CD14-positive monocyte (primary cell): ENCODE data around the gene IGF1R. TPM values are rescaled to one million over a fixed set of nuclear protein-coding genes. Genes with fewer than 3 reads are reported as not detected.

Experiments used
- DNase-seq, 3 donors: peaks; one replicate each; pipeline ENCODE4 v3.0.0-alpha.2; 2011 to 2022
- H2AFZ ChIP-seq: 2 replicates; pipeline ENCODE4 v1.6.0; 2012; ENCODE audit warnings: mild to moderate bottlenecking, low read depth, low read length, inconsistent platforms; ENCODE audit not compliant: insufficient read depth, poor library complexity, severe bottlenecking
- H3K27ac ChIP-seq, 2 donors: 1 replicate in 1 of 2; 2 replicates in 1 of 2; pipeline ENCODE4 v1.5.1; 2012 to 2013; ENCODE audit warnings: low read length in 2 of 2, control low read depth in 1 of 2, inconsistent platforms in 1 of 2, low read depth in 1 of 2, mild to moderate bottlenecking in 1 of 2
- H3K27me3 ChIP-seq, 2 donors: one replicate each; pipeline versions ENCODE4 v1.6.0 to v1.6.1; 2011 to 2013; ENCODE audit warnings: low read length in 2 of 2; ENCODE audit not compliant: control insufficient read depth in 2 of 2, insufficient read depth in 2 of 2
- H3K36me3 ChIP-seq, 2 donors: replicated peaks in 1 of 2; 1 replicate in 1 of 2; 2 replicates in 1 of 2; pipeline versions ENCODE4 v1.5.1 to v1.6.1; 2012 to 2013; ENCODE audit warnings: low read length in 2 of 2, control low read depth in 1 of 2, inconsistent platforms in 1 of 2, mild to moderate bottlenecking in 1 of 2; ENCODE audit not compliant: insufficient read depth in 2 of 2, control insufficient read depth in 1 of 2
- H3K4me1 ChIP-seq, 2 donors: 1 replicate in 1 of 2; 2 replicates in 1 of 2; pipeline versions ENCODE4 v1.5.1 to v1.6.1; 2012 to 2013; ENCODE audit warnings: low read length in 2 of 2, control low read depth in 1 of 2, inconsistent platforms in 1 of 2, mild to moderate bottlenecking in 1 of 2, moderate library complexity in 1 of 2; ENCODE audit not compliant: insufficient read depth in 2 of 2, control insufficient read depth in 1 of 2
- H3K4me2 ChIP-seq: replicated peaks from 2 replicates; pipeline ENCODE3; 2012; ENCODE audit warnings: low read length, moderate library complexity, mild to moderate bottlenecking; ENCODE audit not compliant: poor library complexity, severe bottlenecking; ENCODE audit errors: extremely low read depth
- H3K4me3 ChIP-seq, 3 experiments: fragments of 200-600 bp in 1 of 3; sonication (generic) in 1 of 3; replicated peaks in 1 of 3; 1 replicate in 2 of 3; 2 replicates in 1 of 3; pipeline ENCODE4 v1.5.1; 2011 to 2013; ENCODE audit warnings: low read length in 3 of 3, mild to moderate bottlenecking in 3 of 3, control low read depth in 2 of 3, low read depth in 2 of 3, inconsistent platforms in 1 of 3, moderate library complexity in 1 of 3
- H3K79me2 ChIP-seq: 2 replicates; pipeline ENCODE4 v1.6.0; 2012; ENCODE audit warnings: mild to moderate bottlenecking, control low read depth, inconsistent platforms, low read length, moderate library complexity; ENCODE audit not compliant: insufficient read depth
- H3K9ac ChIP-seq: 2 replicates; pipeline ENCODE4 v1.6.0; 2017; ENCODE audit warnings: low read length, mild to moderate bottlenecking; ENCODE audit not compliant: insufficient read depth, poor library complexity, severe bottlenecking
- H3K9me3 ChIP-seq, 2 donors: replicated peaks in 1 of 2; 1 replicate in 1 of 2; 2 replicates in 1 of 2; pipeline versions ENCODE4 v1.5.1 to v1.6.1; 2012 to 2013; ENCODE audit warnings: low read length in 2 of 2, control low read depth in 1 of 2; ENCODE audit not compliant: control insufficient read depth in 1 of 2, insufficient read depth in 1 of 2
- H4K20me1 ChIP-seq: 2 replicates; pipeline ENCODE4 v1.6.0; 2012; ENCODE audit warnings: mild to moderate bottlenecking, low read length, control low read depth, moderate library complexity; ENCODE audit not compliant: insufficient read depth
- H3K27ac Mint-ChIP-seq, 7 donors: one replicate each; pipeline ENCODE4 v1.8.0; 2020; ENCODE audit warnings: mild to moderate bottlenecking in 7 of 7, mixed read lengths in 7 of 7, moderate library complexity in 6 of 7, inconsistent platforms in 2 of 7
- H3K27me3 Mint-ChIP-seq, 3 donors: one replicate each; pipeline ENCODE4 v1.8.0; 2021 to 2022; ENCODE audit warnings: low read depth in 3 of 3, mild to moderate bottlenecking in 3 of 3, mixed read lengths in 3 of 3, moderate library complexity in 3 of 3, inconsistent platforms in 1 of 3
- H3K36me3 Mint-ChIP-seq, 2 donors: one replicate each; pipeline ENCODE4 v1.8.0; 2020; ENCODE audit warnings: mixed read lengths in 2 of 2, inconsistent platforms in 1 of 2, mild to moderate bottlenecking in 1 of 2
- H3K4me1 Mint-ChIP-seq: one replicate; pipeline ENCODE4 v1.8.0; 2020; ENCODE audit warnings: mild to moderate bottlenecking, mixed read lengths
- H3K4me3 Mint-ChIP-seq, 2 donors: one replicate each; pipeline ENCODE4 v1.8.0; 2020; ENCODE audit warnings: mild to moderate bottlenecking in 2 of 2, mixed read lengths in 2 of 2, moderate library complexity in 1 of 2
- H3K9me3 Mint-ChIP-seq, 7 donors: one replicate each; pipeline ENCODE4 v1.8.0; 2020 to 2022; ENCODE audit warnings: mixed read lengths in 7 of 7, mild to moderate bottlenecking in 6 of 7, moderate library complexity in 6 of 7, inconsistent platforms in 2 of 7
- WGBS: methylation state at CpG from one replicate; pipeline ENCODE4 v1.1.5; 2013; ENCODE audit warnings: missing lambda C conversion rate; ENCODE audit not compliant: insufficient coverage; 5-methylcytosine and 5-hydroxymethylcytosine counted together
- intact Hi-C, 2 donors: fragments of 100-400 bp; cut with micrococcal nuclease; formaldehyde crosslinking; loops; one replicate each; pipeline versions ENCODE4 v1.15.0 to v1.15.1; 2023
- polyA plus RNA-seq, 3 donors: library from polyadenylated mRNA; depleted of rRNA in 1 of 3; unstranded in 2 of 3; stranded (reverse) in 1 of 3; fragments of 300-500 nt in 2 of 3; fragments of >200 nt in 1 of 3; fragmentation: Illumina TruSeq in 2 of 3; gene quantifications; 1 replicate in 2 of 3; 2 replicates in 1 of 3; pipeline ENCODE4 v1.2.3, GENCODE V29; 2012 to 2021
- TF ChIP-seq, protein P1 (sequence below): fragments of 200-600 bp; IDR thresholded peaks from one replicate; pipeline ENCODE4 v1.8.0; 2022; ENCODE audit warnings: antibody characterized with exemption, mild to moderate bottlenecking

IGF1R gene
- polyA plus RNA-seq, 3 donors: 0.35 to 4.9 (median 0.67) TPM

DNA sequence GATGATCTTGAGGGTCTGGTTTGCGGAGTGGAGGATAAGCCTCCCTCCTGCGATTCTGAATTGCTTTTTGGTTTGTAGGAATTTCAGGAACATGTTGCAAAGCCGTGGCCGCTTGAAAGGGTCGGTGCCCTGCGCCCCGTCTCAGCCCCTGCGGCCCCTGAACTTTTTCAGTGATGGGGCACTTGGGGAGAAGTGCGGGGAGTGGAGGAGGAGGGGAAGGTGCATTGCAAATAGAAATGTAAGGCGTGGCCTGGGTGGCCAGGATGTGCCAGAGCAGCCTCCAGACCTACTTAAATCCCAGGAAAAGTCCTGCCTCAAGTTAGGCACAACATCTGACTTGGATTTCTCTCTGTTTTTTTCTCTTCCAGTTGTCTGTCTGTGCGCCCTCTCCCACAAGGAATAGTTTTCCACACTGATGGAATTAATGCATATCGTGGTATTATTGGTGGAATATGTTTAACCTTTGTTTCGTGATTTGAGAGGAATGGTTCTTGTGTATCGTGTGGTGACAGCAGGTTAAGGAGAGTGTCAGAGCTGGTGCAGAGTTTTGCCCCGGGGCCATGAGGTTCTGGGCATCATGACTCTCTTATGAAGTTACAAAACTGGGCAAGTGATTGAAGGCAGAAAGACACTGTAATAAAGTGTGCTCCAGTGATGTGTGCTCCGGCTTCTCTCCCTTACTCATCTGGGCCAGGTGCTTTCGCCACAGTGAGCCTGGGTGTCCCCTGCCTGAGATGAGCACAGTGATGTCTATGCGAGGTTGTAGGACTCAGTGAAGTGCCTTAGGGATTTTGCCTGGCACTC lies 205.5 kb downstream of the IGF1R start:
- 85% methylated on average over 13 of the region's 18 CpGs for WGBS
- Histone ChIP-seq H2AFZ (peak overlapping the region; percentile 83), H3K9ac (no peak overlapping the region), H3K36me3 (no peaks in the 10 kb centered on the region), H3K4me2 (peak overlapping the region; percentile 98), H3K4me3 (peak overlapping the region in 1 of 3 experiments; percentile 86), H3K4me1 (peaks cover 35 to 49% of the 10 kb centered on the region in 2 donors), H3K27me3 (no peaks in the 10 kb centered on the region), H3K27ac (peak overlapping the region in 1 of 2 donors; percentile 78), H3K79me2 (peaks cover 74% of the 10 kb centered on the region), H3K9me3 (no peaks in the 10 kb centered on the region), H4K20me1 (peaks cover 17% of the 10 kb centered on the region)
- peak overlapping the region; percentile 17 to 91 (median 86) for H3K27ac Mint-ChIP-seq
- peaks cover 48% of the 10 kb centered on the region for H3K4me1 Mint-ChIP-seq
- peaks cover 0 to 1% (median 0%) of the 10 kb centered on the region in 7 donors for H3K9me3 Mint-ChIP-seq
- DNase-seq: no peak
- no peaks in the 10 kb centered on the region for H3K36me3 Mint-ChIP-seq
- TF ChIP-seq, protein P1, sequence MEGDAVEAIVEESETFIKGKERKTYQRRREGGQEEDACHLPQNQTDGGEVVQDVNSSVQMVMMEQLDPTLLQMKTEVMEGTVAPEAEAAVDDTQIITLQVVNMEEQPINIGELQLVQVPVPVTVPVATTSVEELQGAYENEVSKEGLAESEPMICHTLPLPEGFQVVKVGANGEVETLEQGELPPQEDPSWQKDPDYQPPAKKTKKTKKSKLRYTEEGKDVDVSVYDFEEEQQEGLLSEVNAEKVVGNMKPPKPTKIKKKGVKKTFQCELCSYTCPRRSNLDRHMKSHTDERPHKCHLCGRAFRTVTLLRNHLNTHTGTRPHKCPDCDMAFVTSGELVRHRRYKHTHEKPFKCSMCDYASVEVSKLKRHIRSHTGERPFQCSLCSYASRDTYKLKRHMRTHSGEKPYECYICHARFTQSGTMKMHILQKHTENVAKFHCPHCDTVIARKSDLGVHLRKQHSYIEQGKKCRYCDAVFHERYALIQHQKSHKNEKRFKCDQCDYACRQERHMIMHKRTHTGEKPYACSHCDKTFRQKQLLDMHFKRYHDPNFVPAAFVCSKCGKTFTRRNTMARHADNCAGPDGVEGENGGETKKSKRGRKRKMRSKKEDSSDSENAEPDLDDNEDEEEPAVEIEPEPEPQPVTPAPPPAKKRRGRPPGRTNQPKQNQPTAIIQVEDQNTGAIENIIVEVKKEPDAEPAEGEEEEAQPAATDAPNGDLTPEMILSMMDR: no peak
- peak overlapping the region in 1 of 2 donors; percentile 99 for H3K4me3 Mint-ChIP-seq
- H3K27me3 Mint-ChIP-seq: no peaks in the 10 kb centered on the region
- intact Hi-C loops: loop anchor here (1.0 kb wide), 1 partner anchor 206 kb away; the partner anchor contains the start of gene IGF1R (in 2 of the 2)

DNA sequence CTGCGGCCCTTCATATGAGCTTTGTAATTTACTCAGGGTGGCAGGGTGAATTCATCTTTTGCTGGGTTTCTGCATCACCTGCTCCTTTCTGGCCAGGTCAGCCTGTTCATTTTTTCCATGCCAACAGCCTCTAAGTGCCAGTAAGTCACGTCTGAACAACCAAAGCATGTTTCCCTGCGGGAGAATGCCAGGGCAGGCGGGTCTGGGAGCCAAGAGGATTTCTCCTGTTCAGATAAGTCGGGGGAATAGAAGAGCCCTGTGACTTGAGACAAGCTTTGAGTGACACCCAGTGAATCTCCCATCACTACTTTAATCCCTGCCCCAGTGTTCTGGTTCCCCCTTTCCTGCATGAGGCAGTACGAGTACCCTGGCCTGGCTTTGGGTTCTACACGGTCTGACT lies 206.2 kb downstream of the IGF1R start:
- DNase-seq: no peak
- no peak overlapping the region for H3K9ac ChIP-seq
- no peak overlapping the region for H3K4me3 Mint-ChIP-seq

More for the DNA sequence above, 206.2 kb downstream of the IGF1R start:
- H3K36me3 Mint-ChIP-seq: no peaks in the 10 kb centered on the region
- H3K9me3 Mint-ChIP-seq: peaks cover 0 to 1% (median 0%) of the 10 kb centered on the region in 7 donors
- Histone ChIP-seq H3K4me3 (no peak overlapping the region), H3K36me3 (no peaks in the 10 kb centered on the region), H4K20me1 (peaks cover 17% of the 10 kb centered on the region), H3K9me3 (no peaks in the 10 kb centered on the region), H3K27me3 (no peaks in the 10 kb centered on the region), H3K4me1 (peaks cover 37 to 55% of the 10 kb centered on the region in 2 donors), H3K4me2 (no peak overlapping the region), H2AFZ (no peak overlapping the region), H3K27ac (no peak overlapping the region), H3K79me2 (peaks cover 79% of the 10 kb centered on the region)
- intact Hi-C loops: no loop called here
- WGBS: 83% methylated on average over 6 of the region's 7 CpGs
- peaks cover 51% of the 10 kb centered on the region for H3K4me1 Mint-ChIP-seq
- H3K27me3 Mint-ChIP-seq: no peaks in the 10 kb centered on the region
- no peak overlapping the region for H3K27ac Mint-ChIP-seq
- TF ChIP-seq, protein P1: no peak
